ENCODE results near the gene CLBA1.

DNA sequence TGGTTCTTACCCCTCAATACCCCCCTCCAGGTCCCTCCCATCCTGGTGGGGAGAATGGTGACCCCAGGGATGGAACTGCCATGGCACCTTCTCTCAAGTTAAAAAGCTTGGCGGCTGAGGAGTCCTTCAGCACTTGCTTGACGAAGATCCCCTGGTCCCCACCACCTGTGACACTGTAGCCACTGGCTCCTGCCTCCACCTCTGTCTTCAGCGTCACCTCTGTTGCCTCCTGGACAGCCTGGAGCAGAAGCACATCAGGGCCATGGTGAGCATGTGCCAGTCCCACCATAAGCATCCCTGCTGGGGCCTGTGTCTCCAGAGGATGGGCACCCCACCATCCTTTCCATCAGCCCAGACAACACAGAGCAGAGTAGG, 30.2 kb upstream of the CLBA1 start:
- TF ChIP-seq EZH2 (IDR thresholded peaks at IDR 0.05; ENCODE audit: insufficient read depth, poor library complexity, severe bottlenecking) (no peak), EZH2phosphoT487 (IDR thresholded peaks at IDR 0.05; ENCODE audit: insufficient read depth, low read depth) (no peak)

All from GM23248 (cell line).